Smooth muscle cell (in vitro differentiated cells): ENCODE data around the gene SLC6A11. TPM values are rescaled to one million over a fixed set of nuclear protein-coding genes. Genes with fewer than 3 reads are reported as not detected.

ENCODE experiments used
- DNase-seq: peaks from one replicate; lab custom pipeline; 2025; ENCODE audit not compliant: unreplicated experiment; lab: John Stamatoyannopoulos, UW
- H2AFZ ChIP-seq: fragments of 200-600 bp; sonication (generic); 2 replicates; pipeline ENCODE4 v1.6.0; 2016; ENCODE audit warnings: antibody characterized with exemption, low read depth, mild to moderate bottlenecking
- H3F3A ChIP-seq: fragments of 200-600 bp; sonication (generic); 2 replicates; pipeline ENCODE4 v1.6.0; 2017; ENCODE audit warnings: antibody characterized with exemption, low read depth
- H3K27ac ChIP-seq: fragments of 200-600 bp; sonication (generic); 2 replicates; pipeline ENCODE4 v1.5.1; 2016; ENCODE audit warnings: low read depth, mild to moderate bottlenecking
- H3K27me3 ChIP-seq: fragments of 200-600 bp; sonication (generic); 2 replicates; pipeline ENCODE4 v1.6.1; 2016; ENCODE audit warnings: low read depth, mild to moderate bottlenecking
- H3K36me3 ChIP-seq: fragments of 200-600 bp; sonication (generic); 2 replicates; pipeline ENCODE4 v1.5.1; 2016; ENCODE audit warnings: low read depth
- H3K4me1 ChIP-seq: fragments of 200-600 bp; sonication (generic); 2 replicates; pipeline ENCODE4 v1.5.1; 2016; ENCODE audit warnings: low read depth
- H3K4me2 ChIP-seq: fragments of 200-600 bp; sonication (generic); 2 replicates; pipeline ENCODE4 v1.6.0; 2016; ENCODE audit warnings: mild to moderate bottlenecking
- H3K4me3 ChIP-seq: fragments of 200-600 bp; sonication (generic); 2 replicates; pipeline ENCODE4 v1.5.1; 2016; ENCODE audit warnings: mild to moderate bottlenecking
- H3K79me2 ChIP-seq: fragments of 200-600 bp; sonication (generic); 2 replicates; pipeline ENCODE4 v1.6.0; 2016; ENCODE audit warnings: low read depth, mild to moderate bottlenecking
- H3K9ac ChIP-seq: fragments of 200-600 bp; sonication (generic); 2 replicates; pipeline ENCODE4 v1.6.0; 2016; ENCODE audit warnings: low read depth
- H3K9me3 ChIP-seq: fragments of 200-600 bp; sonication (generic); replicated peaks from 2 replicates; pipeline ENCODE4 v1.5.1; 2016; ENCODE audit warnings: low read depth
- H4K20me1 ChIP-seq: fragments of 200-600 bp; sonication (generic); 2 replicates; pipeline ENCODE4 v1.6.0; 2016; ENCODE audit warnings: low read depth
- WGBS: methylation state at CpG from one replicate; pipeline ENCODE4 v1.1.7; 2016; ENCODE audit warnings: low lambda C conversion rate; 5-methylcytosine and 5-hydroxymethylcytosine counted together
- polyA plus RNA-seq: library from polyadenylated mRNA; unstranded; fragments of >200 nt; fragmentation: Nextera tagmentation; extraction: Ambion mirVana; gene quantifications from 2 replicates; pipeline ENCODE4 v1.2.1, GENCODE V29; 2016
- total RNA-seq: library from RNA; depleted of rRNA; stranded (reverse); fragments of >200 nt; gene quantifications from 2 replicates; pipeline ENCODE4 v1.2.3, GENCODE V29; 2014
- TF ChIP-seq, protein P1 (sequence below): fragments of 200-600 bp; sonication (generic); IDR thresholded peaks from 2 replicates; pipeline ENCODE4 v1.5.1; 2017; ENCODE audit warnings: borderline replicate concordance, mild to moderate bottlenecking, antibody characterized with exemption; ENCODE audit not compliant: insufficient read depth, poor library complexity, severe bottlenecking

SLC6A11 gene
- total and polyA plus RNA-seq, 2 experiments from 2014 or later, result not detected

- Histone ChIP-seq H3K27me3 (peaks cover 7% of the 10 kb centered on the region), H3K27ac (no peak overlapping the region), H3F3A (no peaks in the 10 kb centered on the region), H3K36me3 (no peaks in the 10 kb centered on the region), H3K4me3 (no peak overlapping the region), H3K9ac (no peak overlapping the region), H4K20me1 (no peaks in the 10 kb centered on the region), H3K4me2 (no peak overlapping the region), H3K4me1 (no peaks in the 10 kb centered on the region), H2AFZ (no peak overlapping the region), H3K9me3 (no peaks in the 10 kb centered on the region), H3K79me2 (no peaks in the 10 kb centered on the region)
- TF ChIP-seq, protein P1, sequence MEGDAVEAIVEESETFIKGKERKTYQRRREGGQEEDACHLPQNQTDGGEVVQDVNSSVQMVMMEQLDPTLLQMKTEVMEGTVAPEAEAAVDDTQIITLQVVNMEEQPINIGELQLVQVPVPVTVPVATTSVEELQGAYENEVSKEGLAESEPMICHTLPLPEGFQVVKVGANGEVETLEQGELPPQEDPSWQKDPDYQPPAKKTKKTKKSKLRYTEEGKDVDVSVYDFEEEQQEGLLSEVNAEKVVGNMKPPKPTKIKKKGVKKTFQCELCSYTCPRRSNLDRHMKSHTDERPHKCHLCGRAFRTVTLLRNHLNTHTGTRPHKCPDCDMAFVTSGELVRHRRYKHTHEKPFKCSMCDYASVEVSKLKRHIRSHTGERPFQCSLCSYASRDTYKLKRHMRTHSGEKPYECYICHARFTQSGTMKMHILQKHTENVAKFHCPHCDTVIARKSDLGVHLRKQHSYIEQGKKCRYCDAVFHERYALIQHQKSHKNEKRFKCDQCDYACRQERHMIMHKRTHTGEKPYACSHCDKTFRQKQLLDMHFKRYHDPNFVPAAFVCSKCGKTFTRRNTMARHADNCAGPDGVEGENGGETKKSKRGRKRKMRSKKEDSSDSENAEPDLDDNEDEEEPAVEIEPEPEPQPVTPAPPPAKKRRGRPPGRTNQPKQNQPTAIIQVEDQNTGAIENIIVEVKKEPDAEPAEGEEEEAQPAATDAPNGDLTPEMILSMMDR, result no peak
- 88% methylated on average over 15 of the region's 15 CpGs for WGBS
- DNase-seq, result no peak
These were observed 139.9 kb downstream of the SLC6A11 start for GRCh38 chr3:10955711-10956453.

GRCh38 chr3:10956531-10956930 lies 140.5 kb downstream of the SLC6A11 start:
- Histone ChIP-seq H3K9ac (no peak overlapping the region), H3K36me3 (no peaks in the 10 kb centered on the region), H3K4me3 (no peak overlapping the region), H4K20me1 (no peaks in the 10 kb centered on the region), H3K27ac (no peak overlapping the region), H3K9me3 (no peaks in the 10 kb centered on the region), H3K4me1 (no peaks in the 10 kb centered on the region), H3K4me2 (no peak overlapping the region), H3F3A (no peaks in the 10 kb centered on the region), H2AFZ (no peak overlapping the region), H3K27me3 (peaks cover 7% of the 10 kb centered on the region), H3K79me2 (no peaks in the 10 kb centered on the region)
- DNase-seq, result no peak
- TF ChIP-seq, protein P1, result no peak
- WGBS, result 89% methylated on average over 4 of the region's 4 CpGs

- 88% methylated on average over 6 of the region's 6 CpGs for WGBS
- no peaks in the 10 kb centered on the region for H3K36me3 ChIP-seq
- peaks cover 7% of the 10 kb centered on the region for H3K27me3 ChIP-seq
- TF ChIP-seq, protein P1, result no peak
- H3K9me3 ChIP-seq, result no peaks in the 10 kb centered on the region
- H3K4me2 ChIP-seq, result no peak overlapping the region
- no peak for DNase-seq
- H3K4me1 ChIP-seq, result no peaks in the 10 kb centered on the region
- no peak overlapping the region for H3K4me3 ChIP-seq
- no peak overlapping the region for H3K9ac ChIP-seq
- no peak overlapping the region for H2AFZ ChIP-seq
- H3F3A ChIP-seq, result no peaks in the 10 kb centered on the region
- no peaks in the 10 kb centered on the region for H3K79me2 ChIP-seq
- H4K20me1 ChIP-seq, result no peaks in the 10 kb centered on the region
- H3K27ac ChIP-seq, result no peak overlapping the region
These were observed 141.0 kb downstream of the SLC6A11 start for GRCh38 chr3:10956986-10957385.
